Nephron progenitor cell (in vitro differentiated cells): ENCODE results near the gene BTBD18.

Source experiments
- DNase-seq: peaks from one replicate; pipeline ENCODE4 v3.0.0; 2021
- H3K27ac Mint-ChIP-seq: 2 replicates; pipeline ENCODE4 v1.8.0; 2021; ENCODE audit warnings: mild to moderate bottlenecking, moderate library complexity, mixed read lengths
- H3K27me3 Mint-ChIP-seq: 2 replicates; pipeline ENCODE4 v1.8.0; 2021; ENCODE audit warnings: mild to moderate bottlenecking, low read depth, mixed read lengths; ENCODE audit not compliant: poor library complexity
- H3K36me3 Mint-ChIP-seq: 2 replicates; pipeline ENCODE4 v1.8.0; 2021; ENCODE audit warnings: low read depth, mixed read lengths
- H3K4me1 Mint-ChIP-seq: 2 replicates; pipeline ENCODE4 v1.8.0; 2021; ENCODE audit warnings: mixed read lengths
- H3K4me3 Mint-ChIP-seq: 2 replicates; pipeline ENCODE4 v1.8.0; 2021; ENCODE audit warnings: mild to moderate bottlenecking, moderate library complexity, mixed read lengths
- H3K9me3 Mint-ChIP-seq: 2 replicates; pipeline ENCODE4 v1.8.0; 2021; ENCODE audit warnings: mild to moderate bottlenecking, moderate library complexity, mixed read lengths
- TF ChIP-seq, protein P1 (sequence below): fragments of 200-600 bp; sonication (generic); IDR thresholded peaks from 2 replicates; pipeline ENCODE4 v1.5.0; 2021; ENCODE audit warnings: antibody characterized with exemption

BTBD18 gene

GRCh38 chr11:57787006-57787604 lies 35.5 kb upstream of the BTBD18 start:
- peaks cover 32% of the 10 kb centered on the region for H3K4me1 Mint-ChIP-seq
- H3K4me3 Mint-ChIP-seq: no peak overlapping the region
- peak overlapping the region; percentile 49 for H3K27ac Mint-ChIP-seq

GRCh38 chr11:57786436-57786835 lies 34.8 kb upstream of the BTBD18 start:
- peak overlapping the region; percentile 49 for H3K27ac Mint-ChIP-seq

More at GRCh38 chr11:57787006-57787604, 35.5 kb upstream of the BTBD18 start:
- TF ChIP-seq, protein P1, sequence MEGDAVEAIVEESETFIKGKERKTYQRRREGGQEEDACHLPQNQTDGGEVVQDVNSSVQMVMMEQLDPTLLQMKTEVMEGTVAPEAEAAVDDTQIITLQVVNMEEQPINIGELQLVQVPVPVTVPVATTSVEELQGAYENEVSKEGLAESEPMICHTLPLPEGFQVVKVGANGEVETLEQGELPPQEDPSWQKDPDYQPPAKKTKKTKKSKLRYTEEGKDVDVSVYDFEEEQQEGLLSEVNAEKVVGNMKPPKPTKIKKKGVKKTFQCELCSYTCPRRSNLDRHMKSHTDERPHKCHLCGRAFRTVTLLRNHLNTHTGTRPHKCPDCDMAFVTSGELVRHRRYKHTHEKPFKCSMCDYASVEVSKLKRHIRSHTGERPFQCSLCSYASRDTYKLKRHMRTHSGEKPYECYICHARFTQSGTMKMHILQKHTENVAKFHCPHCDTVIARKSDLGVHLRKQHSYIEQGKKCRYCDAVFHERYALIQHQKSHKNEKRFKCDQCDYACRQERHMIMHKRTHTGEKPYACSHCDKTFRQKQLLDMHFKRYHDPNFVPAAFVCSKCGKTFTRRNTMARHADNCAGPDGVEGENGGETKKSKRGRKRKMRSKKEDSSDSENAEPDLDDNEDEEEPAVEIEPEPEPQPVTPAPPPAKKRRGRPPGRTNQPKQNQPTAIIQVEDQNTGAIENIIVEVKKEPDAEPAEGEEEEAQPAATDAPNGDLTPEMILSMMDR: no peak
- Mint-ChIP-seq H3K9me3 (no peaks in the 10 kb centered on the region), H3K27me3 (peaks cover 4% of the 10 kb centered on the region), H3K36me3 (peaks cover 54% of the 10 kb centered on the region)
- DNase-seq: no peak

DNA sequence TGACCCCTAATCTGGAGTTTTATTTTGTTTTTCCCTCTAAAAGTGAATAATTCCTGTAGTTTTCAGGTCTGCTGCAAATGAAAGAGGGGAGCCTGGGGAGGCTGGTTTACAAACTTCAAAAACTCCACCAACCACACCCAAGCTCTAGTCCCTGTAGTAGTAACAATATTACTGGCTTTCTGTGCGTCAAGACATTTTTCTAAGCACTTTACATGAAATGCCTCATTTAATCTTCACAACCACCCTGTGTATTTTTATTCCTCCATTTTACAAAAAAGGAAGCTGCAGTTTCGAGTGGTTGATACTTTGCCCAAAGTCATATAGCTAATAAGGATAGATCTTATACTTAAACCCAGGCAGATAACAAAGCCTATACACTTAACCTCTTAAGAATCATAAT lies 33.5 kb upstream of the BTBD18 start:
- H3K27ac Mint-ChIP-seq: no peak overlapping the region
- no peak overlapping the region for H3K4me3 Mint-ChIP-seq
- DNase-seq: no peak
- peaks cover 4% of the 10 kb centered on the region for H3K27me3 Mint-ChIP-seq
- TF ChIP-seq, protein P1: no peak
- no peaks in the 10 kb centered on the region for H3K9me3 Mint-ChIP-seq
- peaks cover 48% of the 10 kb centered on the region for H3K36me3 Mint-ChIP-seq
- peaks cover 48% of the 10 kb centered on the region for H3K4me1 Mint-ChIP-seq

More at GRCh38 chr11:57786436-57786835, 34.8 kb upstream of the BTBD18 start:
- Mint-ChIP-seq H3K4me3 (no peak overlapping the region), H3K4me1 (peaks cover 35% of the 10 kb centered on the region), H3K9me3 (no peaks in the 10 kb centered on the region), H3K36me3 (peaks cover 54% of the 10 kb centered on the region), H3K27me3 (peaks cover 4% of the 10 kb centered on the region)
- TF ChIP-seq, protein P1: no peak
- DNase-seq: no peak

- H3K27me3 Mint-ChIP-seq: no peaks in the 10 kb centered on the region
- H3K27ac Mint-ChIP-seq: peak overlapping the region; percentile 37
- peaks cover 64% of the 10 kb centered on the region for H3K4me1 Mint-ChIP-seq
- H3K4me3 Mint-ChIP-seq: peak overlapping the region; percentile 62
- no peak for DNase-seq
- H3K36me3 Mint-ChIP-seq: peaks cover 32% of the 10 kb centered on the region
- no peaks in the 10 kb centered on the region for H3K9me3 Mint-ChIP-seq
- TF ChIP-seq, protein P1: no peak
Measured at GRCh38 chr11:57781529-57781943, 29.9 kb upstream of the BTBD18 start.

DNA sequence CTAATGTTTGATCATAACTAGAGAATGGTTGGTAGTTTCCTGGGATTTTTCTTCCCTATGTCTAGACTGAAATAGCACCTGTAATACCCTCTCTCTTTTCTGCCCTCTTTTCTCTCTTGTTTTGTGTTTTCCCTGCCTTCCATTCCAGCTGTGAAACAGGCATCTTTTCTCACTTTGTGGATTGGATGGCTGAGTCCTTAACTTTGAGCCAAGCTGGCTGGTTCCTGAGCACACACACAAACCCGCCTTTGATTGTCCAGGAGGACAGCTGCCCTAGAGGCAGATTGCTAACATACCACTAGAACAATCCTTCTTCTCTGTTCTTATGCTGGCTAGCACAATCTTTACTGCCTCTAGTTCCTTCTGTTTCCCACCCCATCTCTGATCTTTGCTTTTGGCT lies 27.7 kb upstream of the BTBD18 start:
- TF ChIP-seq, protein P1: no peak
- Mint-ChIP-seq H3K9me3 (no peaks in the 10 kb centered on the region), H3K4me3 (peak overlapping the region; percentile 58), H3K4me1 (peaks cover 80% of the 10 kb centered on the region), H3K27me3 (no peaks in the 10 kb centered on the region), H3K27ac (peak overlapping the region; percentile 97), H3K36me3 (peaks cover 21% of the 10 kb centered on the region)
- DNase-seq: no peak
